CD4-positive, alpha-beta memory T cell (primary cell): ENCODE measurements around the gene PDYN. TPM values are rescaled to one million over a fixed set of nuclear protein-coding genes. Genes with fewer than 3 reads are reported as not detected.
A peak's percentile ranks its signal among the peaks of the same experiment; 100 is the strongest.

Source experiments
- CTCF ChIA-PET: fragments of 350-600 bp; sonication (Branson Sonifier 250); formaldehyde crosslinking; loops from one replicate; lab custom pipeline; 2021; ENCODE audit warnings: inconsistent platforms; ENCODE audit not compliant: partially characterized antibody; lab: Charles Lee
- POLR2A ChIA-PET: fragments of 350-600 bp; sonication (Branson Sonifier 250); formaldehyde crosslinking; loops from one replicate; lab custom pipeline; 2021; ENCODE audit not compliant: partially characterized antibody; lab: Charles Lee
- DNase-seq, 5 donors: peaks; one replicate each; pipeline versions ENCODE4 v3.0.0 to v3.0.0-alpha.2; 2020 to 2022; ENCODE audit warnings: mixed read lengths in 1 of 5
- H3K27ac ChIP-seq: one replicate; pipeline ENCODE4 v1.7.0; 2013; ENCODE audit warnings: low read depth, low read length
- H3K27me3 ChIP-seq: 2 replicates; pipeline ENCODE4 v1.7.0; 2013; ENCODE audit warnings: mild to moderate bottlenecking, low read length, moderate library complexity; ENCODE audit not compliant: insufficient read depth
- H3K36me3 ChIP-seq: 2 replicates; pipeline ENCODE4 v1.7.0; 2013; ENCODE audit warnings: mild to moderate bottlenecking, low read length, moderate library complexity; ENCODE audit not compliant: insufficient read depth
- H3K4me1 ChIP-seq: 2 replicates; pipeline ENCODE4 v1.7.0; 2013; ENCODE audit warnings: mild to moderate bottlenecking, low read length, moderate library complexity; ENCODE audit not compliant: insufficient read depth
- H3K4me3 ChIP-seq, 2 donors: one replicate each; pipeline ENCODE4 v1.7.0; 2013; ENCODE audit warnings: low read length in 2 of 2, mild to moderate bottlenecking in 1 of 2
- H3K9me3 ChIP-seq, 2 donors: one replicate each; pipeline ENCODE4 v1.7.0; 2013; ENCODE audit warnings: low read length in 2 of 2, control low read depth in 1 of 2; ENCODE audit not compliant: control insufficient read depth in 1 of 2
- H3K27ac Mint-ChIP-seq, 7 donors: one replicate each; pipeline ENCODE4 v1.8.0; 2020 to 2021; ENCODE audit warnings: mixed read lengths in 7 of 7, mild to moderate bottlenecking in 6 of 7, inconsistent platforms in 3 of 7, moderate library complexity in 3 of 7
- H3K27me3 Mint-ChIP-seq, 2 donors: one replicate each; pipeline ENCODE4 v1.8.0; 2020 to 2021; ENCODE audit warnings: mixed read lengths in 2 of 2
- H3K36me3 Mint-ChIP-seq, 2 donors: one replicate each; pipeline ENCODE4 v1.8.0; 2020 to 2021; ENCODE audit warnings: mixed read lengths in 2 of 2, inconsistent platforms in 1 of 2, mild to moderate bottlenecking in 1 of 2
- H3K4me1 Mint-ChIP-seq, 4 donors: one replicate each; pipeline ENCODE4 v1.8.0; 2020 to 2021; ENCODE audit warnings: mixed read lengths in 4 of 4, mild to moderate bottlenecking in 1 of 4
- H3K4me3 Mint-ChIP-seq, 8 donors: one replicate each; pipeline ENCODE4 v1.8.0; 2020 to 2021; ENCODE audit warnings: mixed read lengths in 8 of 8, mild to moderate bottlenecking in 7 of 8, moderate library complexity in 6 of 8, inconsistent platforms in 3 of 8
- H3K9me3 Mint-ChIP-seq, 8 donors: one replicate each; pipeline ENCODE4 v1.8.0; 2020 to 2021; ENCODE audit warnings: mixed read lengths in 8 of 8, mild to moderate bottlenecking in 5 of 8, inconsistent platforms in 3 of 8, moderate library complexity in 1 of 8
- intact Hi-C: fragments of 100-400 bp; cut with micrococcal nuclease; formaldehyde crosslinking; loops from one replicate; pipeline ENCODE4 v1.15.1; 2023
- polyA plus RNA-seq, 2 donors: library from polyadenylated mRNA; unstranded; fragments of 300-500 nt; fragmentation: Illumina TruSeq; gene quantifications; one replicate each; pipeline ENCODE4 v1.2.3, GENCODE V29; 2021
- total RNA-seq, 2 experiments: library from RNA; stranded (reverse); gene quantifications; one replicate each; pipeline ENCODE4 v1.2.3, GENCODE V29; 2021

PDYN gene
- total and polyA plus RNA-seq, 4 experiments from 2014 or later = not detected

GRCh38 chr20:2026004-2026403, 32.1 kb upstream of the PDYN start:
- Mint-ChIP-seq H3K9me3 (peaks cover 0 to 26% (median 8%) of the 10 kb centered on the region in 8 donors), H3K27ac (no peak overlapping the region), H3K4me3 (no peak overlapping the region), H3K27me3 (peaks cover 23 to 31% of the 10 kb centered on the region in 2 donors), H3K36me3 (no peaks in the 10 kb centered on the region), H3K4me1 (no peaks in the 10 kb centered on the region)
- intact Hi-C loops = no loop called here
- no peak for DNase-seq
- H3K4me1 ChIP-seq = no peaks in the 10 kb centered on the region
- no peak overlapping the region for H3K27ac ChIP-seq
- no peaks in the 10 kb centered on the region for H3K9me3 ChIP-seq
- H3K27me3 ChIP-seq = no peaks in the 10 kb centered on the region
- no peaks in the 10 kb centered on the region for H3K36me3 ChIP-seq
- POLR2A ChIA-PET = no interaction called here
- no peak overlapping the region for H3K4me3 ChIP-seq
- CTCF ChIA-PET = interaction anchor here (1.0 kb wide), 1 partner anchor 182 kb away, joined by 3 read pairs; no protein-coding TSS in a partner anchor

DNA sequence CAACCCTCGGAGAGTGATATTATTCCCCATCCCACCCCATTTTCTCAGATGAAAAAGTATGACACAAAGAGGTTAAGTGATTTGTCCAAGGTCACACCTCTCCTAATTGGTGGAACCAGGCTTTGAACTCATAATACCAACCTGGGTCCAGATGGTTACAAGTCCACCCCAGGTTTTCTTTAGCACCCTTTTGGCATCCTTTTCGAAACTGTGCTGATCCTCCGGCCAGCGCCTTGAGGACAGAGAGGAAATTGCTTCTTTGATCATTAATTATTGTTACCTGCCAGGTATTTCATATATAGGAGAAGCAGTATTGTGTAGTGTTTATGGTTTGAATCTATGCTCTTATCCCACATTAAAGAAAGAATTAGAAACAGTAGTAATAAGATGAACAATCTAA, 29.3 kb upstream of the PDYN start:
- Mint-ChIP-seq H3K27me3 (peaks cover 14 to 18% of the 10 kb centered on the region in 2 donors), H3K9me3 (peaks cover 0 to 22% (median 8%) of the 10 kb centered on the region in 8 donors), H3K4me1 (no peaks in the 10 kb centered on the region), H3K4me3 (no peak overlapping the region), H3K27ac (no peak overlapping the region), H3K36me3 (no peaks in the 10 kb centered on the region)
- Histone ChIP-seq H3K27me3 (no peaks in the 10 kb centered on the region), H3K4me1 (no peaks in the 10 kb centered on the region), H3K9me3 (no peaks in the 10 kb centered on the region), H3K27ac (no peak overlapping the region), H3K4me3 (no peak overlapping the region), H3K36me3 (no peaks in the 10 kb centered on the region)
- ChIA-PET POLR2A (no interaction called here), CTCF (no interaction called here)
- intact Hi-C loops = no loop called here
- no peak for DNase-seq

DNA sequence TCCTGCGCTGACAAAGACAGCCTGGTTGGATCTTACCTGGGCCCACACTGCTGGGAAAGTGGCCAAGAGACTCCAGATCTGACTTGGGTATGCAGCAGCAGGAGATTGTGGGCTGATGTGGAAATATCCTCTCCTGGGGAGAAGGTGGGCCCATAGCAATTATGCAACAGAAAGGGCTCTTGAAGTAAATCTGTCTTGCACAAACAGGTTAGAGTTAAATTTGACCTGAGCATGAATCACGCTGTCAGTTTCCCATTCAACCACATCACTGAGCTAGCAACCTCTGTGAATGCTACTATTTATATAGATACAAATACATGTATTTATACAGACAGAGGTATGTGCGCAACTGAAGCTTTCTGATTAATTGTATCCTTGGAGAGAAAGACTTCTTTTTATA, 28.3 kb upstream of the PDYN start:
- intact Hi-C loops = no loop called here
- Histone ChIP-seq H3K27ac (no peak overlapping the region), H3K27me3 (no peaks in the 10 kb centered on the region), H3K4me3 (no peak overlapping the region), H3K9me3 (no peaks in the 10 kb centered on the region), H3K36me3 (no peaks in the 10 kb centered on the region), H3K4me1 (no peaks in the 10 kb centered on the region)
- no peak overlapping the region for H3K4me3 Mint-ChIP-seq
- ChIA-PET CTCF (no interaction called here), POLR2A (no interaction called here)
- no peak overlapping the region for H3K27ac Mint-ChIP-seq
- H3K9me3 Mint-ChIP-seq = peaks cover 0 to 13% (median 7%) of the 10 kb centered on the region in 8 donors
- peaks cover 14 to 16% of the 10 kb centered on the region in 2 donors for H3K27me3 Mint-ChIP-seq
- no peaks in the 10 kb centered on the region for H3K4me1 Mint-ChIP-seq
- no peaks in the 10 kb centered on the region for H3K36me3 Mint-ChIP-seq
- DNase-seq = no peak

GRCh38 chr20:2010533-2010932, 16.7 kb upstream of the PDYN start:
- intact Hi-C loops = no loop called here
- no peak overlapping the region for H3K27ac ChIP-seq
- ChIA-PET POLR2A (no interaction called here), CTCF (interaction anchor here (1.0 to 1.2 kb wide), 2 partner anchors 19 to 160 kb away, joined by 4 read pairs; no protein-coding TSS in a partner anchor)
- Mint-ChIP-seq H3K4me3 (no peak overlapping the region), H3K4me1 (no peaks in the 10 kb centered on the region), H3K36me3 (no peaks in the 10 kb centered on the region), H3K27me3 (peaks cover 32 to 37% of the 10 kb centered on the region in 2 donors), H3K9me3 (no peaks in the 10 kb centered on the region), H3K27ac (no peak overlapping the region)
- H3K4me1 ChIP-seq = no peaks in the 10 kb centered on the region
- peaks cover 4% of the 10 kb centered on the region for H3K27me3 ChIP-seq
- DNase-seq = no peak
- no peak overlapping the region for H3K4me3 ChIP-seq
- H3K36me3 ChIP-seq = no peaks in the 10 kb centered on the region
- no peaks in the 10 kb centered on the region for H3K9me3 ChIP-seq

DNA sequence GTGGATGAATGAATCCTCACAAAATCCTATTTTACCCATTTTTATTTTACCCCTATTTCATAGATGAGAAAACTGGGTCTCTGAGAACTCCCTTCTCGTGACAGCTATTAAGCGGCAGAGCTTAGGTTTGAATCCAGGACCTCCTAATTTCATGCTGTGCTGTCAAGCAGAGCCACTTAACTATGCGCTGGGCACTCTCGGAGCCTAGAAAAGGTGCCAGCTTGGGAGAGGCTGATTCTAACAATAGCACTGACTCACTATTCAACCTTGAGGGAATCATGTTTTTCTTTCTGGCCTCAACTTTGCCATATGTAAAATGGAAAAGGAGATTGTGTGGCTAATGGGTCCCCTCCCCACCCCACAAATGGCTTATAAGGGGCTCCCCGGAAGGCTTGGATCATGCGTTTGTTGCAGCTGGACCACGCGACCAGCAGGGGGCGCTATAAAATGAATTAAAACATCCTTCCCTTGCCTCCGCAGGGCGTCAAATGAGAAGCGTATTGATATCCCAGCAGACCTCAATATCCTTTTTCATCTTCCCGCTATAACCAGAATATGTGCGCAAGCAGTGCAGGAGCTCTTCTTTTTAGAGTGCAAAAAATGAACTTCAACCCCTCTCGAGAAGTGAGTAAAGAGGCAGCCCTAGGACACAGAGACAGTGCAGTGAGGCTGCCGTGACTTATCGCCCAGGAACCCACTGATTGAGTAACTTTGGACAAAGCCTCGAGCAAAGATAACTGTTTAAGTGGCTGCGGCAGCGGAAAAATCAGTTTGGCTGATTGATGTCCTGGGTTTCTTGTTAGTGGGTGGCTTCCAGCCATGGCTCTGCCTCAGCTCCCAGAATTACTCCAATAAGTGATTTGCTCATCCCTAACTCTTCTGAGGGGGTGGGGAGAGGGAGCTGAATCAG, 12.8 kb upstream of the PDYN start:
- H3K36me3 ChIP-seq = no peaks in the 10 kb centered on the region
- Mint-ChIP-seq H3K4me1 (no peaks in the 10 kb centered on the region), H3K9me3 (no peaks in the 10 kb centered on the region), H3K4me3 (no peak overlapping the region), H3K36me3 (no peaks in the 10 kb centered on the region), H3K27ac (no peak overlapping the region), H3K27me3 (peaks cover 37 to 39% of the 10 kb centered on the region in 2 donors)
- no peak overlapping the region for H3K4me3 ChIP-seq
- ChIA-PET POLR2A (no interaction called here), CTCF (interaction anchor here (0.8 to 5.4 kb wide), 11 partner anchors 9 to 201 kb away, joined by 3 to 52 read pairs (median 3); no protein-coding TSS in a partner anchor)
- intact Hi-C loops = no loop called here
- no peaks in the 10 kb centered on the region for H3K4me1 ChIP-seq
- DNase-seq = peak in 3 of 5 donors; percentile 13 to 25 (median 18)
- peaks cover 4% of the 10 kb centered on the region for H3K27me3 ChIP-seq
- H3K9me3 ChIP-seq = no peaks in the 10 kb centered on the region
- no peak overlapping the region for H3K27ac ChIP-seq

- POLR2A ChIA-PET = no interaction called here
- H3K9me3 Mint-ChIP-seq = no peaks in the 10 kb centered on the region
Measured at GRCh38 chr20:2005831-2006426, 12.1 kb upstream of the PDYN start.

GRCh38 chr20:2005359-2005758, 11.5 kb upstream of the PDYN start:
- ChIA-PET CTCF (interaction anchor here (0.9 to 5.4 kb wide), 4 partner anchors 10 to 170 kb away, joined by 3 to 52 read pairs (median 4); no protein-coding TSS in a partner anchor), POLR2A (no interaction called here)
- no peak overlapping the region for H3K27ac Mint-ChIP-seq
- no peaks in the 10 kb centered on the region for H3K36me3 ChIP-seq
- no peaks in the 10 kb centered on the region for H3K4me1 Mint-ChIP-seq
- no peak overlapping the region for H3K4me3 ChIP-seq
- DNase-seq = no peak
- H3K9me3 ChIP-seq = no peaks in the 10 kb centered on the region
- H3K4me3 Mint-ChIP-seq = no peak overlapping the region
- H3K27ac ChIP-seq = no peak overlapping the region
- no peaks in the 10 kb centered on the region for H3K4me1 ChIP-seq
- peaks cover 4% of the 10 kb centered on the region for H3K27me3 ChIP-seq
- H3K9me3 Mint-ChIP-seq = no peaks in the 10 kb centered on the region
- H3K27me3 Mint-ChIP-seq = peaks cover 27 to 38% of the 10 kb centered on the region in 2 donors
- H3K36me3 Mint-ChIP-seq = no peaks in the 10 kb centered on the region
- intact Hi-C loops = no loop called here

More at GRCh38 chr20:2005831-2006426, 12.1 kb upstream of the PDYN start:
- Mint-ChIP-seq H3K4me3 (no peak overlapping the region), H3K27me3 (peaks cover 32 to 40% of the 10 kb centered on the region in 2 donors), H3K27ac (no peak overlapping the region), H3K4me1 (no peaks in the 10 kb centered on the region), H3K36me3 (no peaks in the 10 kb centered on the region)
- Histone ChIP-seq H3K36me3 (no peaks in the 10 kb centered on the region), H3K4me1 (no peaks in the 10 kb centered on the region), H3K4me3 (no peak overlapping the region), H3K27ac (no peak overlapping the region), H3K27me3 (peaks cover 4% of the 10 kb centered on the region), H3K9me3 (no peaks in the 10 kb centered on the region)
- CTCF ChIA-PET = interaction anchor here (0.9 to 5.4 kb wide), 5 partner anchors 8 to 169 kb away, joined by 3 to 52 read pairs (median 3); no protein-coding TSS in a partner anchor
- DNase-seq = peak; percentile 39 to 51 (median 42)
- intact Hi-C loops = no loop called here
